Small intestine (tissue), 7 donors: ENCODE measurements around the gene SIAH1. TPM values are rescaled to one million over a fixed set of nuclear protein-coding genes. Genes with fewer than 3 reads are reported as not detected.
"Not testable (repeated sequence)": the region's sequence is repeated elsewhere in the genome, so short reads cannot be mapped to it uniquely, and the experiment has no call there.

Source experiments
- DNase-seq, 2 donors: peaks; one replicate each; pipeline versions ENCODE4 v3.0.0 to v3.0.0-alpha.2; 2013
- FAIRE-seq: peaks from 2 replicates; lab custom pipeline; 2012; peaks lifted over from hg19 to GRCh38; lab: Jason Lieb, UNC
- H3K27ac ChIP-seq, 3 donors: one replicate each; pipeline ENCODE4 v1.5.1; 2013; ENCODE audit warnings: low read length in 2 of 3, mild to moderate bottlenecking in 2 of 3, control low read depth in 1 of 3, inconsistent platforms in 1 of 3, low read depth in 1 of 3, moderate library complexity in 1 of 3
- H3K27me3 ChIP-seq, 3 donors: one replicate each; pipeline ENCODE4 v1.6.1; 2013; ENCODE audit warnings: low read length in 3 of 3, inconsistent platforms in 1 of 3; ENCODE audit not compliant: control insufficient read depth in 3 of 3, insufficient read depth in 3 of 3
- H3K36me3 ChIP-seq, 3 donors: one replicate each; pipeline ENCODE4 v1.6.1; 2013; ENCODE audit warnings: low read length in 3 of 3, inconsistent platforms in 1 of 3, low read depth in 1 of 3, mild to moderate bottlenecking in 1 of 3, moderate library complexity in 1 of 3; ENCODE audit not compliant: control insufficient read depth in 3 of 3, insufficient read depth in 2 of 3
- H3K4me1 ChIP-seq, 3 donors: one replicate each; pipeline ENCODE4 v1.6.1; 2013; ENCODE audit warnings: low read length in 2 of 3, inconsistent platforms in 1 of 3, low read depth in 1 of 3, mild to moderate bottlenecking in 1 of 3, moderate library complexity in 1 of 3; ENCODE audit not compliant: control insufficient read depth in 3 of 3, insufficient read depth in 2 of 3
- H3K4me3 ChIP-seq, 3 donors: one replicate each; pipeline ENCODE4 v1.5.1; 2013; ENCODE audit warnings: low read length in 3 of 3, control low read depth in 1 of 3, inconsistent platforms in 1 of 3, low read depth in 1 of 3, mild to moderate bottlenecking in 1 of 3, moderate library complexity in 1 of 3
- H3K9me3 ChIP-seq, 2 donors: one replicate each; pipeline ENCODE4 v1.6.1; 2013; ENCODE audit warnings: low read depth in 1 of 2, low read length in 1 of 2; ENCODE audit not compliant: control insufficient read depth in 2 of 2, insufficient read depth in 1 of 2
- WGBS, 3 donors: extraction: QIAGEN DNeasy Blood & Tissue Kit; methylation state at CpG; one replicate each; pipeline ENCODE4 v1.1.7; 2013; 5-methylcytosine and 5-hydroxymethylcytosine counted together
- polyA plus RNA-seq, 4 donors: library from polyadenylated mRNA; stranded (reverse) in 3 of 4; unstranded in 1 of 4; fragments of 200-250 nt in 3 of 4; fragments of 120-200 nt in 1 of 4; gene quantifications; one replicate each; pipeline versions ENCODE4 v1.2.1 to v1.2.3, GENCODE V29; 2013
- donor health status: healthy with polysubstance abuse.
- donor health status: control.
- donor health status: control.
- donor health status: Bipolar disorder and iron deficiency.
- donor health status: healthy.

The SIAH1 gene
- polyA plus RNA-seq, 4 donors: 18.8 to 40.1 (median 20.5) TPM

- no peaks in the 10 kb centered on the region for H3K9me3 ChIP-seq
- H3K27ac ChIP-seq: no peak overlapping the region
- no peaks in the 10 kb centered on the region for H3K4me1 ChIP-seq
- no peak overlapping the region for H3K4me3 ChIP-seq
- H3K27me3 ChIP-seq: no peaks in the 10 kb centered on the region
- WGBS, 3 donors: 86 to 96% (median 95%) methylated on average over 4 of the region's 4 CpGs
- peaks cover 0 to 7% (median 4%) of the 10 kb centered on the region in 3 donors for H3K36me3 ChIP-seq
- DNase-seq: no peak
- FAIRE-seq: no peak
These were observed 56.1 kb downstream of the SIAH1 start for GRCh38 chr16:48329138-48329537.

DNA sequence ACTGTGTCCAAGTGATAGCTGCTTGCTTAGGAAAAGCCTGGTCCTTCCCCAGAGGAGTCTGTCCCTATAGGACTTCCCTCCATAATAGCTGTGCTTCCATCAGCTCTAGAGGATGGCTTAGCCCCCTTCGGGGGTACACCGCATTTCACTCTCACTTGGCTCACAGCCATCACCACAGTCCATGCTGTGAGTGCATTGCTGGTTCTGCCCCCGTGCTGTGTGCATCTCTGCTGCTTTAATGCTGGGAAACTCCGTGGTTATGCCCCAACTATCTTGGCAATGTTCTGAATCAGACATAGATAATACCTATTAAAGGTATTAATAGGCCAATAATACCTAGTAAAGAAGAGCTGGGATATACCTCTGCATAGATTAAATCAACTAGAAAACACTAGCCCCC lies 58.3 kb downstream of the SIAH1 start:
- WGBS, 3 donors: 86 to 96% (median 88%) methylated on average over 4 of the region's 4 CpGs
- Histone ChIP-seq H3K9me3 (no peaks in the 10 kb centered on the region), H3K4me3 (no peak overlapping the region), H3K27me3 (no peaks in the 10 kb centered on the region), H3K27ac (no peak overlapping the region), H3K4me1 (no peaks in the 10 kb centered on the region), H3K36me3 (peaks cover 0 to 7% (median 4%) of the 10 kb centered on the region in 3 donors)
- FAIRE-seq: no peak
- DNase-seq: no peak

DNA sequence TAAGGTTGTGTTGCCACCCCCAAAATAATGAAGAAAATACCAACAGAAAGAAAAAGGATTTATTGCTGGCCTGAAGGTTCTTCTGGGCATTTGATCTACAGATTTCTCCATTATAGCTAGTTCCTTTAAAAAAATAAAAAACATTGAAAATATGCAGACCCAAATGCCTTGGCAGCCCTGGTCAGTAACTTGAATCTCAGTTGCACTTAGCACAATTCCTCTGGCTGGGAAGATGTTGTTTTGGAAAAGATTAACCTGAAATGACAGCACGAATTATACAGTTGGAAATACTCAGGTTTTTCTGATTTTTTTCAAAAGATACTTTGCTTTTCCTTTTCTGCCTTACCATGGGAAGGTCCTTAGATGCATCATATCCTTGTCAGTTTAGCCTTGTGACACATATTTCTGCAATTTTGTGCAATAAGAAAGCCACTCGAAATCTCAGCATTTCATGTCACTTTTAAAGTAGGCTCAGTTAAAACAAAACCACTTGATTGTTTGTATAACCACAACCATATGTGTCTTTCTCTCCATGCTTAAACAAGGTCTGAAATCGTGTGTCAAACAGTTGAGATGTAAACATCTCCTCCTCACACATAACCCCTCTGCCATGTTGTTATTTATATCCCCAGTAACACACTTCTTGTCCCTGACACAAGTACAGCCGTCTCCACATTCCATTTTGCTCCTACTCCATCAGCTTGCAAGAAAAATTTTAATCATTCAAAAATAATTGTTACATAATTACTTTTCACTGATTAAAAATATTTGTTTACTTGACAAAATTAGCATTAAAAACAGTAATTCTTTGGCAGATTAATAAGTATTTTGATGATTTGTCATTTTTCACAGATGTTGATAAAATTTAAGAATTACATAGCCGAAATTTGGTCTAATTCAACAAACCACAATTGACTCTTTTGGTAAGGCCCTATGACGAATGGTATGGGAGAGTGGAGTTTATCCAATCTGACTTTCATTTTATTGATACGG lies 61.1 kb downstream of the SIAH1 start:
- WGBS, 3 donors: 78 to 88% (median 87%) methylated on average over 7 of the region's 7 CpGs
- no peak for FAIRE-seq
- no peak for DNase-seq
- Histone ChIP-seq H3K4me1 (peaks cover 0 to 3% (median 0%) of the 10 kb centered on the region in 3 donors), H3K27me3 (no peaks in the 10 kb centered on the region), H3K36me3 (peaks cover 0 to 12% (median 4%) of the 10 kb centered on the region in 3 donors), H3K4me3 (no peak overlapping the region), H3K9me3 (no peaks in the 10 kb centered on the region), H3K27ac (no peak overlapping the region)

DNA sequence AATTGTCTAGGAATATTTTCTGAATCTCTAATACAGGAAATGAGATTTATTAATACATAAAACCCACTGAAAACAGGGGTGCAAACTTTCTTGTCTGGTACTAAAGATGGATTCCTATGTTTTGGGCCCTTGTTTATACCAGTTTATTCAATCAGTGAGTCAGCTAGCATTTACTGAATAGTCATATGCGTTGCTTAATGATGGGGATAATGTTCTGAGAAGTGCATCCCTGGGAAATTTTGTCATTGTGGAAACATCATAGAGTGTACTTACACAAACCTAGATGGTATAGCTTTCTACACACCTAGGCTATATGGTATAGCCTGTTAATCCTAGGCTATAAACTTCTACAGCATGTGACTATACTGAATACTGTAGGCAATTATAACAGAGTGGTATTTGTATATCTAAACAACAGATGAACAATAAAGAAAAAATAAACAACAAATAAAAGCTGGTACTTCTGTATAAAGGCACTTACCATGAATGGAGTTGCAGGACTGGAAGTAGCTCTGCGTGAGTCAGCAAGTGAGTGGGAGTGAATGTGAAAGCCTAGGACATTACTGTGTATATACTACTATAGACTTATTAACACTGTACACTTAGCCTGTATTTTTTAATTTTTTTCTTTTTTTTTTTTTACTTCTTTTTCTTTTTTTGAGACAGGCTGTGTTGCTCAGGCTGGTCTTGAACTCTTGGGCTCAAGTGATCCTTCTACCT lies 63.7 kb downstream of the SIAH1 start:
- peaks cover 0 to 3% (median 0%) of the 10 kb centered on the region in 3 donors for H3K4me1 ChIP-seq
- peaks cover 0 to 13% (median 4%) of the 10 kb centered on the region in 3 donors for H3K36me3 ChIP-seq
- no peak overlapping the region for H3K27ac ChIP-seq
- no peaks in the 10 kb centered on the region for H3K9me3 ChIP-seq
- DNase-seq: no peak
- H3K27me3 ChIP-seq: no peaks in the 10 kb centered on the region
- no peak overlapping the region for H3K4me3 ChIP-seq
- WGBS, 3 donors: 75 to 81% (median 77%) methylated on average over 2 of the region's 2 CpGs
- no peak for FAIRE-seq

DNA sequence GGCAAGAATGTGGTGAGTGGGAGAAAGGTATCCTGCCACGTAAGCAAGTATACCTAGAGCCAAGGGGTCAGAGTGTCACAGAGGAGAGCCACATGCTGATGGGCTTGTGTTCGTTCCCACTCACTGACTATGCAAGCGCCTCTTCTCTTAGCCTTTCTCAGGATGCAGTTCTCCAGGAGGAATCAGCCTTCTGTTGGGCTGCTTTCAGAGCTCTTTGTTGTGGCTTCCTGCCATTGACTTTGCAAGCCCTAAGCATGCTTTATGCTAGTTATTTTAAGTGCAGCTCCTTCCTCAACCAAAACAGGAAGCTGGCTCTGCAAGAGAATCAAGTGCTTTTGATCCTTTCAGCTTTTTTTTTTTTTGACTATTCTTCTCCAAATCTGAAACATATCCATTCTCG lies 66.6 kb downstream of the SIAH1 start:
- Histone ChIP-seq H3K4me1 (peaks cover 0 to 3% (median 0%) of the 10 kb centered on the region in 3 donors), H3K27me3 (no peaks in the 10 kb centered on the region), H3K9me3 (no peaks in the 10 kb centered on the region), H3K27ac (peak overlapping the region in 1 of 3 donors; percentile 48), H3K4me3 (no peak overlapping the region), H3K36me3 (peaks cover 0 to 10% (median 5%) of the 10 kb centered on the region in 3 donors)
- no peak for FAIRE-seq
- peak in 1 of 2 donors; percentile 17 for DNase-seq
- WGBS, 3 donors: 42 to 86% (median 73%) methylated on average over 4 of the region's 4 CpGs

GRCh38 chr16:48317614-48318315 lies 67.4 kb downstream of the SIAH1 start:
- no peaks in the 10 kb centered on the region for H3K9me3 ChIP-seq
- FAIRE-seq: no peak
- peaks cover 0 to 11% (median 5%) of the 10 kb centered on the region in 3 donors for H3K36me3 ChIP-seq
- DNase-seq: no peak
- WGBS, 3 donors: 53 to 88% (median 61%) methylated on average over 2 of the region's 2 CpGs
- H3K27me3 ChIP-seq: no peaks in the 10 kb centered on the region
- peaks cover 0 to 3% (median 0%) of the 10 kb centered on the region in 3 donors for H3K4me1 ChIP-seq
- no peak overlapping the region for H3K27ac ChIP-seq
- no peak overlapping the region for H3K4me3 ChIP-seq

GRCh38 chr16:48317026-48317425 lies 68.2 kb downstream of the SIAH1 start:
- Histone ChIP-seq H3K4me1 (peaks cover 0 to 3% (median 0%) of the 10 kb centered on the region in 3 donors), H3K27ac (no peak overlapping the region), H3K36me3 (peaks cover 0 to 15% (median 8%) of the 10 kb centered on the region in 3 donors), H3K9me3 (peaks cover 0 to 5% of the 10 kb centered on the region in 2 donors), H3K4me3 (no peak overlapping the region), H3K27me3 (no peaks in the 10 kb centered on the region)
- DNase-seq: no peak
- 92 to 94% (median 94%) methylated on average over 1 of the region's 1 CpG for WGBS, 3 donors
- no peak for FAIRE-seq

DNA sequence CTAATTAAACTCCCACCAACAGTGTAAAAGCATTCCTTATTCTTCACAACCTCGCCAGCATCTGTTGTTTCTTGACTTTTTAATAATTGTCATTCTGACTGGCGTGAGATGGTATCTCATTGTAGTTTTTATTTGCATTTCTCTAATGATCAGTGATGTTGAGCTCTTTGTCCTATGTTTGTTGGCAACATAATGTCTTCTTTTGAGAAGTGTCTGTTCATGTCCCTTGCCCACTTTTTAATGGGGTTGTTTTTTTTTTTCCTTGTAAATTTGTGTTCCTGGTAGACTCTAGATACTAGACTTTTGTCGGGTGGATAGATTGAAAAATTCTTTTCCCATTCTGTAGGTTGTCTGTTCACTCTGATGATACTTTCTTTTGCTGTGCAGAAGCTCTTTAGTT lies 71.3 kb downstream of the SIAH1 start:
- peaks cover 0 to 18% of the 10 kb centered on the region in 2 donors for H3K9me3 ChIP-seq
- not testable (repeated sequence) for H3K4me3 ChIP-seq, H3K27me3 ChIP-seq, FAIRE-seq, H3K4me1 ChIP-seq, H3K27ac ChIP-seq, DNase-seq
- 96 to 99% (median 98%) methylated on average over 3 of the region's 3 CpGs for WGBS, 3 donors
- peaks cover 0 to 17% (median 8%) of the 10 kb centered on the region in 3 donors for H3K36me3 ChIP-seq
